HUES6 (cell line): Measurements from ENCODE around the gene FAM25A.
"Not testable (repeated sequence)": the region's sequence is repeated elsewhere in the genome, so short reads cannot be mapped to it uniquely, and the experiment has no call there.

Experiments
- H3K27ac ChIP-seq: 2 replicates; pipeline ENCODE4 v1.7.0; 2013; ENCODE audit warnings: low read depth, mild to moderate bottlenecking, low read length, inconsistent platforms
- H3K27me3 ChIP-seq: 2 replicates; pipeline ENCODE4 v1.6.1; 2013; ENCODE audit warnings: low read length; ENCODE audit not compliant: control insufficient read depth, insufficient read depth
- H3K36me3 ChIP-seq: 2 replicates; pipeline ENCODE4 v1.6.1; 2013; ENCODE audit warnings: low read length; ENCODE audit not compliant: control insufficient read depth, insufficient read depth
- H3K4me1 ChIP-seq: 2 replicates; pipeline ENCODE4 v1.6.1; 2013; ENCODE audit warnings: low read length; ENCODE audit not compliant: control insufficient read depth, insufficient read depth
- H3K4me3 ChIP-seq: 2 replicates; pipeline ENCODE4 v1.5.1; 2013; ENCODE audit warnings: low read depth, low read length
- H3K9ac ChIP-seq: one replicate; pipeline ENCODE4 v1.6.1; 2013; ENCODE audit warnings: mild to moderate bottlenecking, low read length
- H3K9me3 ChIP-seq: 2 replicates; pipeline ENCODE4 v1.6.1; 2013; ENCODE audit warnings: low read depth, low read length; ENCODE audit not compliant: control insufficient read depth, insufficient read depth

Gene FAM25A

GRCh38 chr10:86984498-86984897, 35.6 kb upstream of the FAM25A start:
- H3K27ac ChIP-seq, H3K36me3 ChIP-seq, H3K9me3 ChIP-seq, H3K27me3 ChIP-seq, H3K4me1 ChIP-seq, H3K4me3 ChIP-seq, H3K9ac ChIP-seq: not testable (repeated sequence)

- H3K4me3 ChIP-seq, result no peak overlapping the region
- no peak overlapping the region for H3K9ac ChIP-seq
- H3K4me1 ChIP-seq, result no peaks in the 10 kb centered on the region
- no peaks in the 10 kb centered on the region for H3K36me3 ChIP-seq
- H3K27me3 ChIP-seq, result no peaks in the 10 kb centered on the region
- H3K9me3 ChIP-seq, result no peaks in the 10 kb centered on the region
- no peak overlapping the region for H3K27ac ChIP-seq
Measured at GRCh38 chr10:86988520-86988919, 31.6 kb upstream of the FAM25A start.

GRCh38 chr10:86991362-86991761, 28.7 kb upstream of the FAM25A start:
- not testable (repeated sequence) for H3K36me3 ChIP-seq, H3K27ac ChIP-seq, H3K27me3 ChIP-seq, H3K4me1 ChIP-seq, H3K9ac ChIP-seq, H3K4me3 ChIP-seq, H3K9me3 ChIP-seq

GRCh38 chr10:86992456-86992855, 27.6 kb upstream of the FAM25A start:
- Histone ChIP-seq H3K27me3 (no peaks in the 10 kb centered on the region), H3K27ac (no peak overlapping the region), H3K9ac (no peak overlapping the region), H3K4me1 (no peaks in the 10 kb centered on the region), H3K9me3 (no peaks in the 10 kb centered on the region), H3K36me3 (no peaks in the 10 kb centered on the region), H3K4me3 (no peak overlapping the region)

GRCh38 chr10:86992929-86993328, 27.2 kb upstream of the FAM25A start:
- Histone ChIP-seq H3K36me3 (no peaks in the 10 kb centered on the region), H3K9ac (no peak overlapping the region), H3K4me1 (no peaks in the 10 kb centered on the region), H3K27ac (no peak overlapping the region), H3K4me3 (no peak overlapping the region), H3K9me3 (no peaks in the 10 kb centered on the region), H3K27me3 (no peaks in the 10 kb centered on the region)

GRCh38 chr10:86999802-87000403, 20.2 kb upstream of the FAM25A start:
- H3K9me3 ChIP-seq, H3K27ac ChIP-seq, H3K9ac ChIP-seq: not testable (repeated sequence)

GRCh38 chr10:87000491-87000890, 19.6 kb upstream of the FAM25A start:
- Histone ChIP-seq H3K27ac (no peak overlapping the region), H3K9ac (no peak overlapping the region), H3K27me3 (no peaks in the 10 kb centered on the region), H3K36me3 (no peaks in the 10 kb centered on the region), H3K9me3 (no peaks in the 10 kb centered on the region), H3K4me3 (no peak overlapping the region), H3K4me1 (no peaks in the 10 kb centered on the region)

More at GRCh38 chr10:86999802-87000403, 20.2 kb upstream of the FAM25A start:
- H3K27me3 ChIP-seq, H3K36me3 ChIP-seq, H3K4me1 ChIP-seq, H3K4me3 ChIP-seq: not testable (repeated sequence)

GRCh38 chr10:87007124-87007523, 13.0 kb upstream of the FAM25A start:
- H3K27ac ChIP-seq, H3K9me3 ChIP-seq, H3K9ac ChIP-seq, H3K4me3 ChIP-seq, H3K4me1 ChIP-seq, H3K36me3 ChIP-seq, H3K27me3 ChIP-seq: not testable (repeated sequence)

GRCh38 chr10:87007674-87008073, 12.4 kb upstream of the FAM25A start:
- H3K36me3 ChIP-seq, H3K4me3 ChIP-seq, H3K27ac ChIP-seq, H3K9ac ChIP-seq, H3K27me3 ChIP-seq, H3K9me3 ChIP-seq, H3K4me1 ChIP-seq: not testable (repeated sequence)

- H3K27me3 ChIP-seq, H3K4me1 ChIP-seq, H3K36me3 ChIP-seq, H3K27ac ChIP-seq, H3K9me3 ChIP-seq, H3K9ac ChIP-seq, H3K4me3 ChIP-seq: not testable (repeated sequence)
Measured at GRCh38 chr10:87008303-87008702, 11.8 kb upstream of the FAM25A start.

GRCh38 chr10:87009134-87009696, 10.9 kb upstream of the FAM25A start:
- H3K36me3 ChIP-seq, H3K9me3 ChIP-seq, H3K4me1 ChIP-seq, H3K9ac ChIP-seq, H3K4me3 ChIP-seq, H3K27ac ChIP-seq, H3K27me3 ChIP-seq: not testable (repeated sequence)

- H3K9ac ChIP-seq, H3K27me3 ChIP-seq, H3K9me3 ChIP-seq, H3K36me3 ChIP-seq, H3K4me3 ChIP-seq, H3K4me1 ChIP-seq, H3K27ac ChIP-seq: not testable (repeated sequence)
Measured at GRCh38 chr10:87013528-87013927, 6.6 kb upstream of the FAM25A start.
